ENCODE measurements around the gene RNF26. TPM values are rescaled to one million over a fixed set of nuclear protein-coding genes. Genes with fewer than 3 reads are reported as not detected.

The RNF26 gene
- total and polyA plus RNA-seq, 2 of the 13 experiments (the other 11 are each of a cell fraction or from before 2014, with no cell fraction given) = 11.9 to 26.3 TPM

DNA sequence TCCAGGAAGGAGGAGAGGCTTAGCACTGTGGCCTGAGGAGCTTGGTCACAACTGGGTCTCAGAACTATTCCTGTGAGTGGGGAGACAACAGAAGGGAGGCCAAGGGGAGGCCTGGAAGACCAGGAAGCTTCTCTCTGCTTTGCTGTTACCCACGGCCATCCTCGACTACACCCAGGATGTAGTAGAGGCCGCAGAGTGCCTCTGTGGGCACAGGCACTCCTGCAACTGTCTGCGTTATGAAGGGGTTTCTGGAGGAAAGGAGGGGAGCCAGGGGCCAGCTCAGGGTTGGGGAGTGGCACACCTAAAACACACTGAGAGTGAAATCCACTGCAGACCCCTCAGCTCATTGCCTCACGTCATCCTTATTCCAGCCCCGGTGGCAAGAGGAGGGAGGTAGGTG, 16.0 kb downstream of the RNF26 start (continued):
- TF ChIP-seq, protein P1, sequence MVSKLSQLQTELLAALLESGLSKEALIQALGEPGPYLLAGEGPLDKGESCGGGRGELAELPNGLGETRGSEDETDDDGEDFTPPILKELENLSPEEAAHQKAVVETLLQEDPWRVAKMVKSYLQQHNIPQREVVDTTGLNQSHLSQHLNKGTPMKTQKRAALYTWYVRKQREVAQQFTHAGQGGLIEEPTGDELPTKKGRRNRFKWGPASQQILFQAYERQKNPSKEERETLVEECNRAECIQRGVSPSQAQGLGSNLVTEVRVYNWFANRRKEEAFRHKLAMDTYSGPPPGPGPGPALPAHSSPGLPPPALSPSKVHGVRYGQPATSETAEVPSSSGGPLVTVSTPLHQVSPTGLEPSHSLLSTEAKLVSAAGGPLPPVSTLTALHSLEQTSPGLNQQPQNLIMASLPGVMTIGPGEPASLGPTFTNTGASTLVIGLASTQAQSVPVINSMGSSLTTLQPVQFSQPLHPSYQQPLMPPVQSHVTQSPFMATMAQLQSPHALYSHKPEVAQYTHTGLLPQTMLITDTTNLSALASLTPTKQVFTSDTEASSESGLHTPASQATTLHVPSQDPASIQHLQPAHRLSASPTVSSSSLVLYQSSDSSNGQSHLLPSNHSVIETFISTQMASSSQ (IDR thresholded peaks at IDR 0.05; ENCODE audit: low read depth) = no peak
- TF ChIP-seq, protein P1 (CRISPR knock-in tag; IDR thresholded peaks at IDR 0.05; ENCODE audit: borderline replicate concordance) = no peak
- no peak for TF ChIP-seq MEF2D (CRISPR knock-in tag; IDR thresholded peaks at IDR 0.05)
- no peak for TF ChIP-seq HNF4A (CRISPR knock-in tag; IDR thresholded peaks at IDR 0.05)
- TF ChIP-seq, protein P2, sequence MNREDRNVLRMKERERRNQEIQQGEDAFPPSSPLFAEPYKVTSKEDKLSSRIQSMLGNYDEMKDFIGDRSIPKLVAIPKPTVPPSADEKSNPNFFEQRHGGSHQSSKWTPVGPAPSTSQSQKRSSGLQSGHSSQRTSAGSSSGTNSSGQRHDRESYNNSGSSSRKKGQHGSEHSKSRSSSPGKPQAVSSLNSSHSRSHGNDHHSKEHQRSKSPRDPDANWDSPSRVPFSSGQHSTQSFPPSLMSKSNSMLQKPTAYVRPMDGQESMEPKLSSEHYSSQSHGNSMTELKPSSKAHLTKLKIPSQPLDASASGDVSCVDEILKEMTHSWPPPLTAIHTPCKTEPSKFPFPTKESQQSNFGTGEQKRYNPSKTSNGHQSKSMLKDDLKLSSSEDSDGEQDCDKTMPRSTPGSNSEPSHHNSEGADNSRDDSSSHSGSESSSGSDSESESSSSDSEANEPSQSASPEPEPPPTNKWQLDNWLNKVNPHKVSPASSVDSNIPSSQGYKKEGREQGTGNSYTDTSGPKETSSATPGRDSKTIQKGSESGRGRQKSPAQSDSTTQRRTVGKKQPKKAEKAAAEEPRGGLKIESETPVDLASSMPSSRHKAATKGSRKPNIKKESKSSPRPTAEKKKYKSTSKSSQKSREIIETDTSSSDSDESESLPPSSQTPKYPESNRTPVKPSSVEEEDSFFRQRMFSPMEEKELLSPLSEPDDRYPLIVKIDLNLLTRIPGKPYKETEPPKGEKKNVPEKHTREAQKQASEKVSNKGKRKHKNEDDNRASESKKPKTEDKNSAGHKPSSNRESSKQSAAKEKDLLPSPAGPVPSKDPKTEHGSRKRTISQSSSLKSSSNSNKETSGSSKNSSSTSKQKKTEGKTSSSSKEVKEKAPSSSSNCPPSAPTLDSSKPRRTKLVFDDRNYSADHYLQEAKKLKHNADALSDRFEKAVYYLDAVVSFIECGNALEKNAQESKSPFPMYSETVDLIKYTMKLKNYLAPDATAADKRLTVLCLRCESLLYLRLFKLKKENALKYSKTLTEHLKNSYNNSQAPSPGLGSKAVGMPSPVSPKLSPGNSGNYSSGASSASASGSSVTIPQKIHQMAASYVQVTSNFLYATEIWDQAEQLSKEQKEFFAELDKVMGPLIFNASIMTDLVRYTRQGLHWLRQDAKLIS (CRISPR knock-in tag; IDR thresholded peaks at IDR 0.05) = no peak
- TF ChIP-seq, protein P3, sequence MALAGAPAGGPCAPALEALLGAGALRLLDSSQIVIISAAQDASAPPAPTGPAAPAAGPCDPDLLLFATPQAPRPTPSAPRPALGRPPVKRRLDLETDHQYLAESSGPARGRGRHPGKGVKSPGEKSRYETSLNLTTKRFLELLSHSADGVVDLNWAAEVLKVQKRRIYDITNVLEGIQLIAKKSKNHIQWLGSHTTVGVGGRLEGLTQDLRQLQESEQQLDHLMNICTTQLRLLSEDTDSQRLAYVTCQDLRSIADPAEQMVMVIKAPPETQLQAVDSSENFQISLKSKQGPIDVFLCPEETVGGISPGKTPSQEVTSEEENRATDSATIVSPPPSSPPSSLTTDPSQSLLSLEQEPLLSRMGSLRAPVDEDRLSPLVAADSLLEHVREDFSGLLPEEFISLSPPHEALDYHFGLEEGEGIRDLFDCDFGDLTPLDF (CRISPR knock-in tag; IDR thresholded peaks at IDR 0.05) = no peak
- no peak for TF ChIP-seq THYN1 (CRISPR knock-in tag; IDR thresholded peaks at IDR 0.05; ENCODE audit: borderline replicate concordance, low read depth)
- TF ChIP-seq ZNF207 (IDR thresholded peaks at IDR 0.05; ENCODE audit: borderline replicate concordance) = no peak
- no peak for TF ChIP-seq CC2D1A (CRISPR knock-in tag; IDR thresholded peaks at IDR 0.05)
- TF ChIP-seq HMG20A (CRISPR knock-in tag; IDR thresholded peaks at IDR 0.05; ENCODE audit: borderline replicate concordance) = no peak
- TF ChIP-seq, protein P4, sequence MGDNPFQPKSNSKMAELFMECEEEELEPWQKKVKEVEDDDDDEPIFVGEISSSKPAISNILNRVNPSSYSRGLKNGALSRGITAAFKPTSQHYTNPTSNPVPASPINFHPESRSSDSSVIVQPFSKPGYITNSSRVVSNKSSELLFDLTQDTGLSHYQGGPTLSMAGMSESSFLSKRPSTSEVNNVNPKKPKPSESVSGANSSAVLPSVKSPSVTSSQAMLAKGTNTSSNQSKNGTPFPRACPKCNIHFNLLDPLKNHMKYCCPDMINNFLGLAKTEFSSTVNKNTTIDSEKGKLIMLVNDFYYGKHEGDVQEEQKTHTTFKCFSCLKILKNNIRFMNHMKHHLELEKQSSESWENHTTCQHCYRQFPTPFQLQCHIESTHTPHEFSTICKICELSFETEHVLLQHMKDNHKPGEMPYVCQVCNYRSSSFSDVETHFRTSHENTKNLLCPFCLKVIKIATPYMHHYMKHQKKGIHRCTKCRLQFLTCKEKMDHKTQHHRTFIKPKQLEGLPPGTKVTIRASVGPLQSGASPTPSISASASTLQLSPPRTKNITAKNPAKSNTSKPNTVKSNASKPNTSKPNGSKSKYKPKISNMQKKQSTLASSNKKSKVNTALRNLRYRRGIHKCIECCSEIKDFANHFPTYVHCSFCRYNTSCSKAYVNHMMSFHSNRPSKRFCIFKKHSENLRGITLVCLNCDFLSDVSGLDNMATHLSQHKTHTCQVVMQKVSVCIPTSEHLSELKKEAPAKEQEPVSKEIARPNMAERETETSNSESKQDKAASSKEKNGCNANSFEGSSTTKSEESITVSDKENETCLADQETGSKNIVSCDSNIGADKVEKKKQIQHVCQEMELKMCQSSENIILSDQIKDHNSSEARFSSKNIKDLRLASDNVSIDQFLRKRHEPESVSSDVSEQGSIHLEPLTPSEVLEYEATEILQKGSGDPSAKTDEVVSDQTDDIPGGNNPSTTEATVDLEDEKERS (CRISPR knock-in tag; IDR thresholded peaks at IDR 0.05) = no peak
- TF ChIP-seq MTA3 (CRISPR knock-in tag; IDR thresholded peaks at IDR 0.05) = no peak
- TF ChIP-seq EZH2 (conservative IDR thresholded peaks at IDR 0.05; ENCODE audit: low read depth, low read length) = no peak
- no peak for TF ChIP-seq NR2F6 (IDR thresholded peaks at IDR 0.05)
- no peak for TF ChIP-seq NR2F6 (CRISPR knock-in tag; IDR thresholded peaks at IDR 0.05)
- TF ChIP-seq ZNF354B (CRISPR knock-in tag; IDR thresholded peaks at IDR 0.05) = no peak
- TF ChIP-seq, protein P5, sequence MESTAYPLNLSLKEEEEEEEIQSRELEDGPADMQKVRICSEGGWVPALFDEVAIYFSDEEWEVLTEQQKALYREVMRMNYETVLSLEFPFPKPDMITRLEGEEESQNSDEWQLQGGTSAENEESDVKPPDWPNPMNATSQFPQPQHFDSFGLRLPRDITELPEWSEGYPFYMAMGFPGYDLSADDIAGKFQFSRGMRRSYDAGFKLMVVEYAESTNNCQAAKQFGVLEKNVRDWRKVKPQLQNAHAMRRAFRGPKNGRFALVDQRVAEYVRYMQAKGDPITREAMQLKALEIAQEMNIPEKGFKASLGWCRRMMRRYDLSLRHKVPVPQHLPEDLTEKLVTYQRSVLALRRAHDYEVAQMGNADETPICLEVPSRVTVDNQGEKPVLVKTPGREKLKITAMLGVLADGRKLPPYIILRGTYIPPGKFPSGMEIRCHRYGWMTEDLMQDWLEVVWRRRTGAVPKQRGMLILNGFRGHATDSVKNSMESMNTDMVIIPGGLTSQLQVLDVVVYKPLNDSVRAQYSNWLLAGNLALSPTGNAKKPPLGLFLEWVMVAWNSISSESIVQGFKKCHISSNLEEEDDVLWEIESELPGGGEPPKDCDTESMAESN (CRISPR knock-in tag; conservative IDR thresholded peaks at IDR 0.05) = no peak
